Measurements from ENCODE around the gene PTN. TPM values are rescaled to one million over a fixed set of nuclear protein-coding genes. Genes with fewer than 3 reads are reported as not detected.

Gene PTN
- total and polyA plus RNA-seq, 10 of the 15 experiments (the other 5 are each of a cell fraction or from before 2014, with no cell fraction given) = 0.09 to 1.2 (median 0.13) TPM; not detected in 7

GRCh38 chr7:137304624-137305235 lies 38.8 kb downstream of the PTN start:
- DNase-seq (ENCODE audit: low read depth, low spot score) = no peak
- CTCF ChIA-PET = interaction anchor here (0.8 to 1.6 kb wide), 4 partner anchors 8 to 322 kb away, joined by 3 to 4 read pairs (median 3); no protein-coding TSS in a partner anchor
- no peaks in the 10 kb centered on the region for H3K27me3 ChIP-seq (replicated peaks in 1 of 2; ENCODE audit: control insufficient read depth in 2 of 2, insufficient read depth in 2 of 2, low read length in 1 of 2)
- no peaks in the 10 kb centered on the region for H3K36me3 ChIP-seq (ENCODE audit: control insufficient read depth in 2 of 2, insufficient read depth in 2 of 2, low read length in 1 of 2)
- no peaks in the 10 kb centered on the region for H3K79me2 ChIP-seq (ENCODE audit: control insufficient read depth, insufficient read depth, low read length)
- H3K4me1 ChIP-seq (ENCODE audit: control insufficient read depth, insufficient read depth, low read length) = no peaks in the 10 kb centered on the region
- in situ Hi-C loops (cut with MboI) = no loop called here
- no peak for FAIRE-seq
- ATAC-seq = no peak
- H3K4me3 ChIP-seq = no peak overlapping the region
- no peak overlapping the region for H2AFZ ChIP-seq (ENCODE audit: control insufficient read depth, low read depth, low read length)
- POLR2A ChIA-PET = no interaction called here
- SMC1A ChIA-PET (ENCODE audit: uncharacterized antibody, unreplicated experiment) = interaction anchor here (0.6 to 1.4 kb wide), 2 partner anchors 14 to 318 kb away, joined by 3 to 5 read pairs; no protein-coding TSS in a partner anchor
- no peak overlapping the region for H3K4me2 ChIP-seq (ENCODE audit: control insufficient read depth, insufficient read depth)
- intact Hi-C loops (cut with micrococcal nuclease; ENCODE audit: unreplicated experiment) = no loop called here
- RAD21 ChIA-PET (ENCODE audit: unreplicated experiment) = no interaction called here
- no peak overlapping the region for H3K27ac ChIP-seq (ENCODE audit: control insufficient read depth, insufficient read depth)
- H4K20me1 ChIP-seq (ENCODE audit: control insufficient read depth, insufficient read depth) = no peaks in the 10 kb centered on the region
- no TSS peak for BruUV-seq (replicated peaks)
- no peaks in the 10 kb centered on the region for H3K9me3 ChIP-seq (replicated peaks; ENCODE audit: control insufficient read depth, insufficient read depth, low read length)
- 52% methylated on average over 9 of the region's 9 CpGs for WGBS (ENCODE audit: insufficient coverage, insufficient replicate concordance, low lambda C conversion rate, missing lambda C conversion rate)
- no peak overlapping the region for H3K9ac ChIP-seq (ENCODE audit: control insufficient read depth, insufficient read depth, low read length)
- TF ChIP-seq FOS (IDR thresholded peaks at IDR 0.05; ENCODE audit: borderline replicate concordance, extremely low read depth, insufficient read length) (no peak), HDAC2 (IDR thresholded peaks at IDR 0.05) (no peak), EZH2 (IDR thresholded peaks at IDR 0.05; ENCODE audit: borderline replicate concordance, control insufficient read depth, low read depth, low read length) (no peak), ZBTB40 (IDR thresholded peaks at IDR 0.05; ENCODE audit: borderline replicate concordance) (no peak), BCL11A (IDR thresholded peaks at IDR 0.05; ENCODE audit: low read depth, low read length) (no peak), NFXL1 (IDR thresholded peaks at IDR 0.05; ENCODE audit: borderline replicate concordance) (no peak), BCL3 (IDR thresholded peaks at IDR 0.05; ENCODE audit: borderline replicate concordance, insufficient read depth, low read depth, low read length, poor library complexity, severe bottlenecking) (no peak), ATF7 (IDR thresholded peaks at IDR 0.05; ENCODE audit: low read depth) (no peak), SUZ12 (IDR thresholded peaks at IDR 0.05; ENCODE audit: unreplicated experiment) (no peak), CTCF (IDR thresholded peaks at IDR 0.05 in 2 of 3, conservative IDR thresholded peaks at IDR 0.05 in 1 of 3; ENCODE audit: control insufficient read depth in 2 of 3, extremely low read depth in 1 of 3, insufficient read depth in 1 of 3, low read depth in 3 of 3, low read length in 3 of 3) (no peak), ZZZ3 (IDR thresholded peaks at IDR 0.05; ENCODE audit: control insufficient read depth, insufficient read length, low read depth) (no peak), IRF5 (IDR thresholded peaks at IDR 0.05; ENCODE audit: borderline replicate concordance) (no peak), CHD2 (IDR thresholded peaks at IDR 0.05; ENCODE audit: borderline replicate concordance, low read depth, low read length) (no peak), SMAD1 (IDR thresholded peaks at IDR 0.05; ENCODE audit: low read depth, partially characterized antibody) (no peak)
